Erythroblast (primary cell): Measurements from ENCODE around the gene C3.

Source experiments
- GATA1 ChIP-seq: IDR thresholded peaks from 2 replicates; pipeline ENCODE4 v1.6.1; 2011; ENCODE audit warnings: low read depth, mild to moderate bottlenecking, control low read depth, low read length, moderate library complexity
- POLR2A ChIP-seq: IDR thresholded peaks from 2 replicates; pipeline ENCODE4 v1.6.1; 2011; ENCODE audit warnings: mild to moderate bottlenecking, low read length

DNA sequence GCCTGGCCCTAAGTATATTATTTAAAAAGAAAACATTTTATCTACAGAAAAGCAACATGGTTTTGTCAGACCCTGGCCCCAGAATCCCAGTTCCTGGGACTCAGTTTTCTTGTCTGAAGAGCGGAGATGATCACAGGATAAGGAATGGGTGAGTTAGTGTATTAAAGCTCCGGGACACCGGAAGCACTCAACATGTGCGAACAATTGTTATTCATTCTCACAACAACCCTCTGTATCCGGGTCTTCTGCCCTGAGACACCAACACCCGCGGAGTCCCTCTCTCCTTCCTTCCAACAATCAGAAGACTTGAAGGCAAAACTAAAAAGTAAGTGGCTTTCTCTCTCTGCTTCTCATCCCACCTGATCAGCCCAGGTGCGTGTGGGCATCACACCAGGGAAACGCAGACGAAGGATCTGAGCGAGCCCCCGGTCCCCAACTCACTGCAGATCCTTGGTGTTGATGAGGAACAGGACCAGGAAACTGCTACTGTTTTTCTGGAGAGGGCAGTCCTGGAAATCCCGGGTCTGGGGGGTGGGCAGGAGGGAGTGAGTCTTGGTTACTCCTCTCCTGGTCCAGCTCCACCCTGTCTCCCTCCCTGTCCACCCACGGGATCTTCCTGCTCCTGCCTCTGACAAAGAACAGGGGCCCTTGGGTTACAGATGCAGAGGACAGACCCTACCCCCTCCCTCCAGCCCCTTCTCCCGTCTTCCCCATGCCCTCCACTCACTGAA is 14.9 kb upstream of the C3 start:
- TF ChIP-seq POLR2A (no peak), GATA1 (no peak)
